ENCODE results near the gene NCAN.

Gene NCAN

GRCh38 chr19:19204181-19204580 lies 7.6 kb upstream of the NCAN start:
- no peak overlapping the region for H4K91ac ChIP-seq (ENCODE audit: low read length)
- no peak overlapping the region for H2BK15ac ChIP-seq (ENCODE audit: low read depth, poor library complexity, severe bottlenecking)
- H2BK120ac ChIP-seq (ENCODE audit: low read depth, low read length): no peak overlapping the region
- H3K4me3 ChIP-seq (ENCODE audit: insufficient read depth in 1 of 2, low read depth in 1 of 2, low read length in 2 of 2): no peak overlapping the region
- H3K4me2 ChIP-seq (ENCODE audit: low read length, poor library complexity, severe bottlenecking): no peak overlapping the region
- H3K14ac ChIP-seq (ENCODE audit: low read length in 2 of 2): no peak overlapping the region
- no peak for DNase-seq
- H3K79me1 ChIP-seq (replicated peaks; ENCODE audit: low read length, poor library complexity, severe bottlenecking): peaks cover 13% of the 10 kb centered on the region
- H3K27ac ChIP-seq (ENCODE audit: low read length, poor library complexity, severe bottlenecking): no peak overlapping the region
- no peak overlapping the region for H2BK5ac ChIP-seq (ENCODE audit: low read depth, low read length, poor library complexity, severe bottlenecking)
- H3K23ac ChIP-seq (ENCODE audit: low read length in 2 of 2): no peak overlapping the region
- H3K9ac ChIP-seq (ENCODE audit: low read length): no peak overlapping the region
- WGBS: 67% methylated on average over 12 of the region's 13 CpGs
- no peak overlapping the region for H4K8ac ChIP-seq (ENCODE audit: low read length)
- H3K36me3 ChIP-seq (ENCODE audit: control insufficient read depth in 1 of 2, insufficient read depth in 2 of 2, low read depth in 1 of 2, low read length in 2 of 2): peaks cover 19 to 22% of the 10 kb centered on the region in 2 experiments
- peaks cover 16 to 31% of the 10 kb centered on the region in 2 experiments for H3K27me3 ChIP-seq (ENCODE audit: control insufficient read depth in 1 of 2, insufficient read depth in 1 of 2, low read length in 2 of 2)
- no peak overlapping the region for H3K18ac ChIP-seq (ENCODE audit: low read depth in 1 of 2, low read length in 2 of 2)
- H2BK12ac ChIP-seq (ENCODE audit: low read length in 2 of 2): no peak overlapping the region
- peaks cover 10% of the 10 kb centered on the region for H3K4me1 ChIP-seq (ENCODE audit: control insufficient read depth, insufficient read depth, low read depth, low read length)
- no peaks in the 10 kb centered on the region for H3K9me3 ChIP-seq (ENCODE audit: control insufficient read depth, low read length)
- H2AK5ac ChIP-seq (ENCODE audit: low read length, severe bottlenecking): no peak overlapping the region
- no peak overlapping the region for H3K4ac ChIP-seq (ENCODE audit: low read depth in 1 of 2, low read length in 2 of 2)
- H2AFZ ChIP-seq (ENCODE audit: low read depth, low read length): no peak overlapping the region

GRCh38 chr19:19205416-19206410 lies 6.0 kb upstream of the NCAN start:
- no peak overlapping the region for H3K23ac ChIP-seq (ENCODE audit: low read length in 2 of 2)
- H2AK5ac ChIP-seq (ENCODE audit: low read length, severe bottlenecking): no peak overlapping the region
- H3K36me3 ChIP-seq (ENCODE audit: control insufficient read depth in 1 of 2, insufficient read depth in 2 of 2, low read depth in 1 of 2, low read length in 2 of 2): peaks cover 11 to 12% of the 10 kb centered on the region in 2 experiments
- H3K9me3 ChIP-seq (ENCODE audit: control insufficient read depth, low read length): no peaks in the 10 kb centered on the region
- H3K27me3 ChIP-seq (ENCODE audit: control insufficient read depth in 1 of 2, insufficient read depth in 1 of 2, low read length in 2 of 2): peaks cover 16 to 36% of the 10 kb centered on the region in 2 experiments
- no peak overlapping the region for H3K14ac ChIP-seq (ENCODE audit: low read length in 2 of 2)
- H2BK120ac ChIP-seq (ENCODE audit: low read depth, low read length): no peak overlapping the region
- H4K91ac ChIP-seq (ENCODE audit: low read length): no peak overlapping the region
- H3K18ac ChIP-seq (ENCODE audit: low read depth in 1 of 2, low read length in 2 of 2): no peak overlapping the region
- H2BK15ac ChIP-seq (ENCODE audit: low read depth, poor library complexity, severe bottlenecking): no peak overlapping the region
- H4K8ac ChIP-seq (ENCODE audit: low read length): no peak overlapping the region
- H3K79me1 ChIP-seq (replicated peaks; ENCODE audit: low read length, poor library complexity, severe bottlenecking): peaks cover 8% of the 10 kb centered on the region
- H3K27ac ChIP-seq (ENCODE audit: low read length, poor library complexity, severe bottlenecking): no peak overlapping the region
- H2AFZ ChIP-seq (ENCODE audit: low read depth, low read length): no peak overlapping the region
- no peak overlapping the region for H2BK5ac ChIP-seq (ENCODE audit: low read depth, low read length, poor library complexity, severe bottlenecking)
- WGBS: 74% methylated on average over 13 of the region's 14 CpGs
- no peak for DNase-seq
- peaks cover 10% of the 10 kb centered on the region for H3K4me1 ChIP-seq (ENCODE audit: control insufficient read depth, insufficient read depth, low read depth, low read length)
- no peak overlapping the region for H3K9ac ChIP-seq (ENCODE audit: low read length)
- no peak overlapping the region for H3K4me3 ChIP-seq (ENCODE audit: insufficient read depth in 1 of 2, low read depth in 1 of 2, low read length in 2 of 2)
- H2BK12ac ChIP-seq (ENCODE audit: low read length in 2 of 2): no peak overlapping the region
- H3K4ac ChIP-seq (ENCODE audit: low read depth in 1 of 2, low read length in 2 of 2): no peak overlapping the region
- H3K4me2 ChIP-seq (ENCODE audit: low read length, poor library complexity, severe bottlenecking): no peak overlapping the region

GRCh38 chr19:19206938-19207337 lies 4.8 kb upstream of the NCAN start:
- Histone ChIP-seq H3K9me3 (ENCODE audit: control insufficient read depth, low read length) (no peaks in the 10 kb centered on the region), H3K4me3 (ENCODE audit: insufficient read depth in 1 of 2, low read depth in 1 of 2, low read length in 2 of 2) (no peak overlapping the region), H2AK5ac (ENCODE audit: low read length, severe bottlenecking) (no peak overlapping the region), H3K36me3 (ENCODE audit: control insufficient read depth in 1 of 2, insufficient read depth in 2 of 2, low read depth in 1 of 2, low read length in 2 of 2) (peaks cover 4 to 5% of the 10 kb centered on the region in 2 experiments), H2BK15ac (ENCODE audit: low read depth, poor library complexity, severe bottlenecking) (no peak overlapping the region), H3K18ac (ENCODE audit: low read depth in 1 of 2, low read length in 2 of 2) (no peak overlapping the region), H3K14ac (ENCODE audit: low read length in 2 of 2) (peak overlapping the region in 1 of 2 experiments; percentile 62), H2BK5ac (ENCODE audit: low read depth, low read length, poor library complexity, severe bottlenecking) (no peak overlapping the region), H3K23ac (ENCODE audit: low read length in 2 of 2) (no peak overlapping the region), H2BK120ac (ENCODE audit: low read depth, low read length) (no peak overlapping the region), H3K27ac (ENCODE audit: low read length, poor library complexity, severe bottlenecking) (no peak overlapping the region), H3K4ac (ENCODE audit: low read depth in 1 of 2, low read length in 2 of 2) (no peak overlapping the region), H3K4me1 (ENCODE audit: control insufficient read depth, insufficient read depth, low read depth, low read length) (peaks cover 12% of the 10 kb centered on the region), H4K8ac (ENCODE audit: low read length) (no peak overlapping the region), H4K91ac (ENCODE audit: low read length) (no peak overlapping the region), H3K27me3 (ENCODE audit: control insufficient read depth in 1 of 2, insufficient read depth in 1 of 2, low read length in 2 of 2) (peaks cover 24 to 45% of the 10 kb centered on the region in 2 experiments), H3K79me1 (replicated peaks; ENCODE audit: low read length, poor library complexity, severe bottlenecking) (peaks cover 3% of the 10 kb centered on the region), H2AFZ (ENCODE audit: low read depth, low read length) (no peak overlapping the region), H3K4me2 (ENCODE audit: low read length, poor library complexity, severe bottlenecking) (no peak overlapping the region), H3K9ac (ENCODE audit: low read length) (no peak overlapping the region), H2BK12ac (ENCODE audit: low read length in 2 of 2) (no peak overlapping the region)
- 76% methylated on average over 5 of the region's 5 CpGs for WGBS
- DNase-seq: no peak

All from mesenchymal stem cell (in vitro differentiated cells and primary cell).